ES-I3 (cell line): ENCODE measurements around the gene TRMT44.
"Not testable (repeated sequence)": the region's sequence is repeated elsewhere in the genome, so short reads cannot be mapped to it uniquely, and the experiment has no call there.

Source experiments
- H3K36me3 ChIP-seq: 2 replicates; pipeline ENCODE4 v1.6.1; 2013; ENCODE audit warnings: mild to moderate bottlenecking, low read length, control low read depth, moderate library complexity; ENCODE audit not compliant: insufficient read depth
- H3K4me1 ChIP-seq: 2 replicates; pipeline ENCODE4 v1.6.1; 2013; ENCODE audit warnings: mild to moderate bottlenecking, control low read depth, low read length; ENCODE audit not compliant: insufficient read depth
- H3K9ac ChIP-seq: 2 replicates; pipeline ENCODE4 v1.6.1; 2013; ENCODE audit warnings: low read depth, mild to moderate bottlenecking, low read length, moderate library complexity
- H3K9me3 ChIP-seq: 2 replicates; pipeline ENCODE4 v1.6.1; 2013; ENCODE audit warnings: mild to moderate bottlenecking, low read length, moderate library complexity; ENCODE audit not compliant: control insufficient read depth, insufficient read depth

TRMT44 gene

GRCh38 chr4:8507624-8508023, 67.0 kb downstream of the TRMT44 start:
- Histone ChIP-seq H3K36me3 (no peaks in the 10 kb centered on the region), H3K4me1 (peaks cover 12% of the 10 kb centered on the region; the same call in 1 of the 2 replicates), H3K9me3 (no peaks in the 10 kb centered on the region; the same call in 1 of the 2 replicates), H3K9ac (no peak overlapping the region)

DNA sequence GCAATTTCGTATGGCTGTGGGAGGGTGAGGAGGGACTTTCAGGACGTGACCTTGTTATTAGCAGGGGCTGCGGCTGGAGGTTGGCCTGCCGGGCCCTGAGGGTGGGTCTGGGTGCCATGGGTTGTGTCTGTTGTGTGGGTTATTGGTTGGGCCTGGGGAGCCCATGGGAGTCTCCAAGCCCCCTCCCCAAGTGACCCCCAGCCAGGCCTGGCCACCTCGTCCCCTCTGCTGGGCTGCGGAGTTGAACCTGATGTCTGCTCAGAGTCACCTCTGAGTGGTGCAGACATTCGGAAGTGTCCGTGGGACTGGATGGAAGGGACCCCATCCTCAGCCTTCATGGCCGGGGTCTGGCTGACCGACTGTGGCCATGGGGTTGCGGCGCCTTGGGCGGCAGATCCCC, 67.7 kb downstream of the TRMT44 start:
- Histone ChIP-seq H3K4me1 (peaks cover 12% of the 10 kb centered on the region; the same call in 1 of the 2 replicates), H3K9ac (no peak overlapping the region), H3K9me3 (no peaks in the 10 kb centered on the region; the same call in 1 of the 2 replicates), H3K36me3 (no peaks in the 10 kb centered on the region)

DNA sequence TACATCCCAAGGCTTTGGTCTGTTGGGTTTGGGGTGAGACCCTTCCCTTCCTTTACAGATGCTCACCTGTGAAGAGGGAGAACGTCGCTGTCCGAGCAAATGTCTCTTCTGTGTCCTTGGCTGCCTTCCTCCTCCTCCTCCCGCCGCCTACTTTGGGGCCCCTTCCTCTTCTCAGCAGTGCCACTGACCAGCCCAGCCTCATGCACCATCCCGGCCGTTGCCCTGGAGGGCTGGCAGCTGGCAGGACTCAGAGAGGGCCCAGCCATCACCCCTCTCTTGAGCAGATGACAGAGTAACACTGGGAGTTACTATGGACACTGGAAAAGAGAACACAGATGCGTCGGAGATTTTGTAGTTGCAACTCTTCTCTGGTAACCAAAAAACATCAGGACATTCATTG, 68.2 kb downstream of the TRMT44 start:
- H3K4me1 ChIP-seq = peaks cover 12% of the 10 kb centered on the region; the same call in 1 of the 2 replicates
- no peaks in the 10 kb centered on the region; the same call in 1 of the 2 replicates for H3K9me3 ChIP-seq
- H3K36me3 ChIP-seq = no peaks in the 10 kb centered on the region
- no peak overlapping the region for H3K9ac ChIP-seq

GRCh38 chr4:8509311-8509950, 68.9 kb downstream of the TRMT44 start:
- Histone ChIP-seq H3K9ac (no peak overlapping the region), H3K36me3 (no peaks in the 10 kb centered on the region), H3K4me1 (peaks cover 12% of the 10 kb centered on the region; the same call in 1 of the 2 replicates), H3K9me3 (no peaks in the 10 kb centered on the region; the same call in 1 of the 2 replicates)

DNA sequence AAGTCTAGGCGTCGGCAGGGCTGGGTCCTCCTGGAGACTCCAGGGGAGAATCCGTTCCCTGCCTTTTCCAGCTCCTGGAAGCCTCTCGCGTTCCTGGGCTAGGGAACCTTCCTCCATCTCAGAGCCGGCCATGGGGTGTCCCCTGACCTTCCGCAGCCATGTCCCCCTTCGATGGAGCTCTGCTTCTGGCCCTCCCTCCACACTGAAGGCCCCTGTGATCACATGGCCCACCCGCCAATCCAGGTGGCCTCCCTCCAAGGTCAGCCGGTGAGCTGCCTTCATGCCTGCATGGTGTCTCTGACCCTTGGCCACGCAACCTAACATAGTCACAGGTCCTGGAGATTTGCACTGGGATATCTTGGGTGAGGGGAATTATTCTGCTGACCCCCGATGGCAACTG, 69.6 kb downstream of the TRMT44 start:
- Histone ChIP-seq H3K4me1 (peaks cover 12% of the 10 kb centered on the region; the same call in 1 of the 2 replicates), H3K9ac (no peak overlapping the region), H3K36me3 (no peaks in the 10 kb centered on the region), H3K9me3 (no peaks in the 10 kb centered on the region; the same call in 1 of the 2 replicates)

DNA sequence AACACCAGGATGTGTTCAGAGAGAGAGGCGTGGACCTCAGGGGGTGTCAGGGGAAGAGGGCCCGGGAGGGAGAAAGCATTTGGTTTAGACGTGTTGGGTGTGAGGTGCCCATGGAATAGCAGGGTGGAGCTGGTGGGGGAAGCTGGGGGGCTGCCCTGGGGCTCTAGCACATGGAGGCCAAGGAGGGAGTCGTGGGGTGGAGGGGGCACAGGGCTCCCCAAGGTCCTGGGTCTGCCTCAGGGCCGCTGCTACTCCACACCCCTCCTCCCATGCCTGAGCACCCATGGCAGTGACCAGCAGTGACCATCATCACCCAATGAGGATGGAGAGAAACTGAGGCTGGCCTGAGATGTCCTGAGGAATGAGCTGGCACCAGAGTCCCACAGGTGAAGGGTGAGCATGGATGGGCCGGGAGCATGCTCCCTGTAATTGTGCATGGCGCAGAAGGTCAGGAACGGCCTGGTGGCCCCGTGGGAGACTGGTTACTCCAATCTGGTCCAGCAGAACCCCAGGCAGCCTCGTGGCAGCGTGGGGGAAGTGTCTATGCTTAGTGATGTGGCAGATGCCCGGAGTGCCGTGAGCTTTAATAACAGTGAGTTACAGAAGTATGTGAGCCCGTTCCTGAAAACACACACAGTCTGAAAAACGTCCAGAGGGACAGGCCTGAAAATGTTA, 70.2 kb downstream of the TRMT44 start:
- Histone ChIP-seq H3K9me3 (no peaks in the 10 kb centered on the region; the same call in 1 of the 2 replicates), H3K9ac (no peak overlapping the region)

GRCh38 chr4:8512510-8512909, 71.9 kb downstream of the TRMT44 start:
- Histone ChIP-seq H3K9ac (no peak overlapping the region), H3K9me3 (no peaks in the 10 kb centered on the region; the same call in 1 of the 2 replicates), H3K4me1 (no peaks in the 10 kb centered on the region; the same call in 1 of the 2 replicates), H3K36me3 (no peaks in the 10 kb centered on the region)

More for the DNA sequence above, 70.2 kb downstream of the TRMT44 start:
- peaks cover 12% of the 10 kb centered on the region; the same call in 1 of the 2 replicates for H3K4me1 ChIP-seq
- no peaks in the 10 kb centered on the region for H3K36me3 ChIP-seq

- H3K9me3 ChIP-seq, H3K36me3 ChIP-seq, H3K9ac ChIP-seq, H3K4me1 ChIP-seq: not testable (repeated sequence)
These were observed 72.5 kb downstream of the TRMT44 start for GRCh38 chr4:8513080-8513479.

DNA sequence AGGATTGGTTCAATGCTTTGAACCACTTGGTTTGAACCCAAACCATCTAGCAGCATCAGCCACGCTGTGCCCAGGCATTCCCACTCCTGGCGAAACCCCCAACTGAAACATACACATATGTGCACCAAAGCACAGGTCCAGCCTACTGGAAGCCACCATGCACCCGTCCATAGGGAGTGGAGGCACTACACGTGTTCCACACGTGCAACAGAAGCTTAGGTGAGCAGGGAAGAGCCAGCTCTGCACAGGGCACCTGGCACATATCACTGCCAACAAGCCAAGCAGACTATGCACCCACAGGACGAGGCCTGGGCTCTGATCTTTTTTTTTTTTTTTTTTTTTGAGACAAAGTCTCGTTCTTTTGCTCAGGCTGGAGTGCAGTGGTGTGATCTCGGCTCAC, 73.4 kb downstream of the TRMT44 start:
- Histone ChIP-seq H3K9me3 (no peaks in the 10 kb centered on the region; the same call in 1 of the 2 replicates), H3K9ac (no peak overlapping the region), H3K36me3 (no peaks in the 10 kb centered on the region), H3K4me1 (no peaks in the 10 kb centered on the region)

GRCh38 chr4:8514391-8514790, 73.8 kb downstream of the TRMT44 start:
- Histone ChIP-seq H3K9ac (no peak overlapping the region), H3K4me1 (no peaks in the 10 kb centered on the region), H3K36me3 (no peaks in the 10 kb centered on the region), H3K9me3 (no peaks in the 10 kb centered on the region; the same call in 1 of the 2 replicates)

DNA sequence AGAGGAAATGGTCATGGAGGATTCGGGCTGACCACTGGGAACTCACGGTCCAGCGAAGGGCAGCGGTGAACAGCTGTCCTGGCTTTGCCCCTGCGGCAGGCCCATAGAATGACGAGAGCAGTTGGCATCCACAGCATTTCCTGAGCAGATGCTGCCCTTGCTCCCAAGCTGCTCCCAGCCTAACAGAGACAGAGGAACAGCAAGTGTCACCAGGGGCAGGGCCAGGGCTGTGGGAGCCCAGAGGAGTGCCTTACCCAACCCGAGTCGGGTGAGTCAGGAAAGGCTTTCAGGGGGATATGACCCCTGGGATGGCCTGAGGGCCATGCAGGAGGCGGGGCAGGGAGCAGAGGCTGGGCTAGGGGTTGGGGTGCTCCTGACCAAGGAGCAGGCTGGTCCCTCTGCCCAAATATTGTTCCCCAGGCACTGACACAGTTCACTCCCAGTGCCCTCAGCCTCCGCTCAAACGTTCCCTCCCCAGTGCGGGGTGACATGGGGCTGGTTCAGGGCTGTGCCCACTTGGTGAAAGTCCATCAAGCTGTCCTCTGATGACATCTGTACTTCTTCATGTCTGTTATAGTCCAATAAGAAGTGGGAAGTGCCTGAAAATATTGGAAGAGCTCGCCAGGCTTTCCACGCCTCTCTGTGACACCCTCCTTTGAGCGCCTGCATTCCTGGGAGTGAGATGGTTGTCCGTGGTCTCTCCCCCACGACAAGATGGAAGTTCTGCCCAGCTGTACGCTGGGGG, 74.9 kb downstream of the TRMT44 start:
- Histone ChIP-seq H3K9me3 (no peaks in the 10 kb centered on the region; the same call in 1 of the 2 replicates), H3K36me3 (no peaks in the 10 kb centered on the region), H3K9ac (no peak overlapping the region), H3K4me1 (no peaks in the 10 kb centered on the region)

DNA sequence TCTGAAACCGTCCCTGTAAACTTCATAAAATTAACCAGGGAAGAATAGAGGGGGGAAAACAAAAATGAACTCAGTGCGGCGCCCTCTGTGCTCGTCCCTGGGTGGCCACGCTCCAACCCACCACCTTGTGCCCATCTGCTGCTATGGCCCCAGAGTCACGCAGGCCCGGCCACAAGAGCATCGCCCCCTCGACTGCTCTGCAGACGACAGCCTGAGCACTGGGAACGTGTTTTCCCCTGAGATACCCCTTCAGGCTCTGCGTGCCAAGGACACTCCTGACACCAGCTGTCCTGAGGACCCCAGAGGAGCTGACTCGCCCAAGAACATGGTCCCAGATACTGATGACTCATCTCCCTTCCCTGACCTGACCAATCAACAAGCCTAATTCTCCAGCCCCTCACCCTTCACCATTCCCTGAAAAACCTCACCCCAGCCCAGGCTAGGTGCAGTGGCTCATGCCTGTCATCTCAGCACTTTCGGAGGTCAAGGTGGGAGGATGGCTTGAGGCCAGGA, 75.5 kb downstream of the TRMT44 start:
- Histone ChIP-seq H3K9me3 (no peaks in the 10 kb centered on the region; the same call in 1 of the 2 replicates), H3K36me3 (no peaks in the 10 kb centered on the region), H3K9ac (no peak overlapping the region), H3K4me1 (no peaks in the 10 kb centered on the region)

- Histone ChIP-seq H3K4me1 (no peaks in the 10 kb centered on the region), H3K9ac (no peak overlapping the region), H3K36me3 (no peaks in the 10 kb centered on the region), H3K9me3 (no peaks in the 10 kb centered on the region; the same call in 1 of the 2 replicates)
These were observed 76.5 kb downstream of the TRMT44 start for GRCh38 chr4:8516996-8517550.

GRCh38 chr4:8517946-8518345, 77.4 kb downstream of the TRMT44 start:
- H3K9ac ChIP-seq = no peak overlapping the region
- H3K9me3 ChIP-seq = no peaks in the 10 kb centered on the region; the same call in 1 of the 2 replicates
- no peaks in the 10 kb centered on the region for H3K36me3 ChIP-seq
- H3K4me1 ChIP-seq = no peaks in the 10 kb centered on the region
